GM12874 (cell line): Measurements from ENCODE around the gene VAPA.

Source experiments
- CTCF ChIP-seq: IDR thresholded peaks from 2 replicates; pipeline ENCODE4 v1.5.1; 2011; ENCODE audit warnings: low read depth, mild to moderate bottlenecking, control low read depth, low read length, moderate library complexity; ENCODE audit not compliant: insufficient read depth

Gene VAPA

GRCh38 chr18:9965711-9966624 is 52.2 kb downstream of the VAPA start:
- TF ChIP-seq CTCF, result no peak

- no peak for TF ChIP-seq CTCF
These were observed 54.4 kb downstream of the VAPA start for GRCh38 chr18:9968081-9968848.

GRCh38 chr18:9969247-9969646 is 55.4 kb downstream of the VAPA start:
- TF ChIP-seq CTCF, result no peak

GRCh38 chr18:9971313-9971920 is 57.6 kb downstream of the VAPA start:
- TF ChIP-seq CTCF, result peak; percentile 44; the same call in 1 of the 2 replicates

GRCh38 chr18:9973470-9973869 is 59.7 kb downstream of the VAPA start:
- no peak for TF ChIP-seq CTCF

- TF ChIP-seq CTCF, result no peak
These were observed 60.6 kb downstream of the VAPA start for GRCh38 chr18:9974279-9974915.

GRCh38 chr18:9975658-9976057 is 61.8 kb downstream of the VAPA start:
- no peak for TF ChIP-seq CTCF
